GM10248 (cell line): Measurements from ENCODE around the gene PRDM11.

Source experiments
- CTCF ChIA-PET: fragments of 300-600 bp; sonication (Branson Sonifier 250); formaldehyde crosslinking; extraction: SDS; loops from one replicate; lab custom pipeline; 2021; ENCODE audit warnings: antibody characterized with exemption; lab: Yijun Ruan, JAX
- POLR2A ChIA-PET: fragments of 350-650 bp; sonication (Branson Sonifier 250); formaldehyde crosslinking; extraction: SDS; loops from one replicate; lab custom pipeline; 2020; ENCODE audit warnings: antibody characterized with exemption; lab: Yijun Ruan, JAX
- DNase-seq: peaks from one replicate; pipeline ENCODE4 v3.0.0; 2012; ENCODE audit errors: extremely low spot score
- CTCF ChIP-seq: IDR thresholded peaks from 2 replicates; pipeline ENCODE4 v1.5.1; 2012; ENCODE audit warnings: mild to moderate bottlenecking, low read depth; ENCODE audit errors: extremely low read depth, missing control alignments, control extremely low read depth

PRDM11 gene

GRCh38 chr11:45145083-45145378, 1.4 kb upstream of the PRDM11 start:
- no peak for DNase-seq
- no peak for TF ChIP-seq CTCF
- ChIA-PET POLR2A (no interaction called here), CTCF (no interaction called here)

GRCh38 chr11:45145379-45146071, 914 bp upstream of the PRDM11 start:
- ChIA-PET CTCF (no interaction called here), POLR2A (no interaction called here)

GRCh38 chr11:45147017-45147728, 734 bp downstream of the PRDM11 start:
- TF ChIP-seq CTCF = no peak
- POLR2A ChIA-PET = no interaction called here
- CTCF ChIA-PET = no interaction called here
- DNase-seq = peak; percentile 97

More at GRCh38 chr11:45145379-45146071, 914 bp upstream of the PRDM11 start:
- TF ChIP-seq CTCF = no peak
- DNase-seq = no peak

- CTCF ChIA-PET = interaction anchor here (1.7 kb wide), 1 partner anchor 38 kb away, joined by 4 read pairs; no protein-coding TSS in a partner anchor
- no peak for DNase-seq
- POLR2A ChIA-PET = no interaction called here
Measured at GRCh38 chr11:45147891-45148675, 1.6 kb downstream of the PRDM11 start.

GRCh38 chr11:45149483-45150056, 3.1 kb downstream of the PRDM11 start:
- no peak for DNase-seq
- no peak for TF ChIP-seq CTCF
- ChIA-PET CTCF (interaction anchor here (0.9 to 1.7 kb wide), 4 partner anchors 9 to 223 kb away, joined by 3 to 4 read pairs (median 4); no protein-coding TSS in a partner anchor), POLR2A (no interaction called here)

More at GRCh38 chr11:45147891-45148675, 1.6 kb downstream of the PRDM11 start:
- no peak for TF ChIP-seq CTCF

GRCh38 chr11:45150301-45150700, 3.9 kb downstream of the PRDM11 start:
- TF ChIP-seq CTCF = no peak
- ChIA-PET POLR2A (no interaction called here), CTCF (interaction anchor here (0.9 to 1.4 kb wide), 5 partner anchors 9 to 223 kb away, joined by 3 to 6 read pairs (median 3); no protein-coding TSS in a partner anchor)
- no peak for DNase-seq
